C4-2B (cell line): Measurements from ENCODE around the gene COL6A1.

Experiments used
- ZFX ChIP-seq: fragments of 450-650 bp; IDR thresholded peaks from 2 replicates; pipeline ENCODE4 v1.6.1; 2017
- TF ChIP-seq, protein P1 (sequence below): fragments of 450-650 bp; conservative IDR thresholded peaks from 2 replicates; pipeline ENCODE4 v1.5.1; 2017; ENCODE audit warnings: mild to moderate bottlenecking

DNA sequence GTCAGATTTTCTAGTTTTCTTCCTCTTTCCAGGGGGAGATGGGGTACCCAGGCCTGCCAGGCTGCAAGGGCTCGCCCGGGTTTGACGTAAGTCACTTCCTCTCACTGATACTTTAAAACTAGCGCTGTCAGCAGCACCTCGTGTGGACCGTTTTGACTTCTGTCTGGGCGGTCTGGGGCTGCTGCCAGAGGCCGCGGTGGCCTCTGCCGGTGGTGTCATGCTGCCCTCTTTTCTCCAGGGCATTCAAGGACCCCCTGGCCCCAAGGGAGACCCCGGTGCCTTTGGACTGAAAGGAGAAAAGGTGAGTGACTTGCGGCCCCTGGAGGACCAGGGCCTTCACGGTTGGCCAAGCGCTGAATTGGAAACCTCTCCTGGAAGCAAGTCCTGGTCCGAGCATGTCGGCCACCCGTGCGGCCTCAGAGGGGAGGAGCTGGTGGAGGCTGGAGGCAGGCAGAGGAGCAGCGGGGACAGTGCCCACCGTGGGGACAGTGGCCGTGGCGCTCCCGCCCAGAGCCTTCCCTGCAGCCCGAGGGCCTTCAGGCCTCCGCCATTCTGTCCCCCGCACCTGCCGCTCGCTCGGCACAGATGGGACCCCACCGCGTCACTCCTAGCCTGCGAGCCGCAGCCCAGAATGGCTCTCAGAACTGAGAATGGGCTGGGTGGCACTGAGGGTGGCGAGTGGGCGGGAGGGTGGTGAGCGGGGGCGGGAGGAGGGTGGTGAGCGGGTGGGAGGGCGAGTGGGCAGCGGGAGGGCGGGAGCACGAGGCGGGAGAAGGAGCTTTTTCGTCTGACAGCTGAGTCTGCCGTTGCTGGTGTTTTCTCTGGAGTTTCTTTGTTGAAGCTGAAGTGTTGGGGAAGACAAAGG is 9.4 kb downstream of the COL6A1 start:
- TF ChIP-seq, protein P1, sequence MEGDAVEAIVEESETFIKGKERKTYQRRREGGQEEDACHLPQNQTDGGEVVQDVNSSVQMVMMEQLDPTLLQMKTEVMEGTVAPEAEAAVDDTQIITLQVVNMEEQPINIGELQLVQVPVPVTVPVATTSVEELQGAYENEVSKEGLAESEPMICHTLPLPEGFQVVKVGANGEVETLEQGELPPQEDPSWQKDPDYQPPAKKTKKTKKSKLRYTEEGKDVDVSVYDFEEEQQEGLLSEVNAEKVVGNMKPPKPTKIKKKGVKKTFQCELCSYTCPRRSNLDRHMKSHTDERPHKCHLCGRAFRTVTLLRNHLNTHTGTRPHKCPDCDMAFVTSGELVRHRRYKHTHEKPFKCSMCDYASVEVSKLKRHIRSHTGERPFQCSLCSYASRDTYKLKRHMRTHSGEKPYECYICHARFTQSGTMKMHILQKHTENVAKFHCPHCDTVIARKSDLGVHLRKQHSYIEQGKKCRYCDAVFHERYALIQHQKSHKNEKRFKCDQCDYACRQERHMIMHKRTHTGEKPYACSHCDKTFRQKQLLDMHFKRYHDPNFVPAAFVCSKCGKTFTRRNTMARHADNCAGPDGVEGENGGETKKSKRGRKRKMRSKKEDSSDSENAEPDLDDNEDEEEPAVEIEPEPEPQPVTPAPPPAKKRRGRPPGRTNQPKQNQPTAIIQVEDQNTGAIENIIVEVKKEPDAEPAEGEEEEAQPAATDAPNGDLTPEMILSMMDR: no peak
- no peak for TF ChIP-seq ZFX
